Measurements from ENCODE around the gene RAET1L. TPM values are rescaled to one million over a fixed set of nuclear protein-coding genes. Genes with fewer than 3 reads are reported as not detected.
A peak's percentile ranks its signal among the peaks of the same experiment; 100 is the strongest.

Gene RAET1L
- total and polyA plus RNA-seq, 2 experiments from 2014 or later, result not detected

- peaks cover 10% of the 10 kb centered on the region for H3K4me1 ChIP-seq (ENCODE audit: insufficient read depth)
- no peaks in the 10 kb centered on the region for H3K36me3 ChIP-seq (ENCODE audit: insufficient read depth)
- H2AFZ ChIP-seq, result no peak overlapping the region
- no peaks in the 10 kb centered on the region for H3F3A ChIP-seq (replicated peaks; ENCODE audit: low read depth)
- no peaks in the 10 kb centered on the region for H3K9me3 Mint-ChIP-seq
- H4K20me1 ChIP-seq (replicated peaks; ENCODE audit: insufficient read depth), result no peaks in the 10 kb centered on the region
- H3K4me3 ChIP-seq, result no peak overlapping the region
- H3K4me2 ChIP-seq, result no peak overlapping the region
- TF ChIP-seq CTCF (conservative IDR thresholded peaks at IDR 0.05; ENCODE audit: low read depth in 2 of 2) (no peak), ZNF114 (CRISPR knock-in tag; IDR thresholded peaks at IDR 0.05) (no peak), NANOG (IDR thresholded peaks at IDR 0.05; ENCODE audit: borderline replicate concordance) (no peak), POLR2AphosphoS5 (IDR thresholded peaks at IDR 0.05; ENCODE audit: low read depth) (no peak), ZNF462 (CRISPR knock-in tag; IDR thresholded peaks at IDR 0.05) (no peak), EZH2 (IDR thresholded peaks at IDR 0.05; ENCODE audit: low read depth, unreplicated experiment) (no peak), REST (IDR thresholded peaks at IDR 0.05; ENCODE audit: unreplicated experiment) (no peak), JUNB (IDR thresholded peaks at IDR 0.05; ENCODE audit: unreplicated experiment) (no peak)
- no peak overlapping the region for H3K27ac ChIP-seq (ENCODE audit: low read depth)
- H3K27me3 ChIP-seq (ENCODE audit: insufficient read depth), result peaks cover 67% of the 10 kb centered on the region
- DNase-seq (ENCODE audit: low spot score), result peak; percentile 53
- no peak overlapping the region for H3K4me3 Mint-ChIP-seq
- H3K27me3 Mint-ChIP-seq (ENCODE audit: insufficient read depth, low read depth, poor library complexity), result peaks cover 28% of the 10 kb centered on the region
- no peaks in the 10 kb centered on the region for H3K79me2 ChIP-seq (replicated peaks; ENCODE audit: insufficient read depth)
- H3K9me2 ChIP-seq (ENCODE audit: insufficient read depth), result no peaks in the 10 kb centered on the region
- H3K36me3 Mint-ChIP-seq (ENCODE audit: low read depth), result no peaks in the 10 kb centered on the region
- peaks cover 9% of the 10 kb centered on the region; the same call in 2 of the 3 replicates for H3K4me1 Mint-ChIP-seq
- ATAC-seq, result peak; percentile 69
- H3K27ac Mint-ChIP-seq, result no peak overlapping the region
These were observed 4.4 kb upstream of the RAET1L start for GRCh38 chr6:150029749-150030148.

All from GM23338 (cell line).